HG03095 (cell line): ENCODE data around the gene DEPDC7.
"Not testable (repeated sequence)": the region's sequence is repeated elsewhere in the genome, so short reads cannot be mapped to it uniquely, and the experiment has no call there.

Experiments used
- ATAC-seq: cut with Tn5 transposase; IDR thresholded peaks from one replicate; pipeline ENCODE4 v1.9.1; 2021; ENCODE audit warnings: moderate library complexity; ENCODE audit not compliant: unreplicated experiment

Gene DEPDC7

DNA sequence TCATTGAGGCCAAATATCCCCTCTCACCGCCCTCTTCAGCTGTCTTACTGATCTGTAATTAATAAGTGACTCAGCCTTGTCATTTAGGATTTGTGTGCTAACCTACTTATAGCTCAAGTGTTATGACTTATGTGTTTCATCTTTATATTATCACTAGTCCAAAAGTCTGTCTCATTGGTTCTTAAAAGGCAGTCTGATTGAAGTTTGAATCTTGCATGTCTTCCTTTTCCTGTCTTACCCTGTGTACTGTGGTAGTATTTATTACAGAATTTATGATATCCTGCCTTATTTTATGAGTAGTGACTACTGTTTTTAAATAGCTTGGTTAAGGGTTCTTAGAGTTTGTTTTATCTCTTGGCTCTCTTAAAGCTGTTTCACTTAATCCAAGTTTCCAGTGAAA lies 6.3 kb downstream of the DEPDC7 start:
- ATAC-seq: no peak

DNA sequence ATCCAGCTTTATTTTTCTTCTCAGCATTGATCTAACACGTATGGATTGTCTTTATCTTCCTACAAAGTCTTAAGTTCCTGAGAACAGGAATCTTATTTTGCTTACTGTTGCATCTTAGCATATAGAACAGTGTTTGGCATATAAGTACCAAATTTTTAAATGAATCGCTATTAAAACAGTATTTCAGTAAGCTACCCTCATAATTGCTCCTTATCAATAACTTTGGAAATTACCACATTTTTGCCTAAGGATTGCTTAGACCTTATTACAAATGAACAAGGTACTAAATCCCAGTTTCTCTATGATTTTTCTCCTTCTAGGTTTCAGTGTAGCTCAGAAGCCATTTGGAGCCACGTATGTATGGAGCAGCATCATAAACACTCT lies 9.7 kb downstream of the DEPDC7 start:
- ATAC-seq: no peak

DNA sequence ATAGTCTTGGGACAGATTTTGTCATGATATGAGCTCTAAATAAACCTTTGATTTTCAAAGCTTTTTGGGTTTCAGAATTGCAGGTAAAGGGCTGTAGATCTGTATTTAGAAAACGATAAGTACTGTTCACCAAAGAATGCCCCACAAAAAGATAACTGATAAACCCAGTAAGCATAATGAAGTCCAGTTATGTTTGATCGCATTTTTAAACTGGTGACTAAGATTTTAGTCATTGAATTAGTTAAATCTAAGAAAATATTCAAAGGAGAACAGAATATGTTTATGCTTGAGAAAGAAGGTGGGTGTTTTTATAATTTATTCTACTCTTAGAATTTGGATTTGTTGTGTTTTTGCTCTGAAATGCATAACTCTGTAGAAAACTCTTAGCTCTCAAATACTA lies 11.6 kb downstream of the DEPDC7 start:
- ATAC-seq: no peak

DNA sequence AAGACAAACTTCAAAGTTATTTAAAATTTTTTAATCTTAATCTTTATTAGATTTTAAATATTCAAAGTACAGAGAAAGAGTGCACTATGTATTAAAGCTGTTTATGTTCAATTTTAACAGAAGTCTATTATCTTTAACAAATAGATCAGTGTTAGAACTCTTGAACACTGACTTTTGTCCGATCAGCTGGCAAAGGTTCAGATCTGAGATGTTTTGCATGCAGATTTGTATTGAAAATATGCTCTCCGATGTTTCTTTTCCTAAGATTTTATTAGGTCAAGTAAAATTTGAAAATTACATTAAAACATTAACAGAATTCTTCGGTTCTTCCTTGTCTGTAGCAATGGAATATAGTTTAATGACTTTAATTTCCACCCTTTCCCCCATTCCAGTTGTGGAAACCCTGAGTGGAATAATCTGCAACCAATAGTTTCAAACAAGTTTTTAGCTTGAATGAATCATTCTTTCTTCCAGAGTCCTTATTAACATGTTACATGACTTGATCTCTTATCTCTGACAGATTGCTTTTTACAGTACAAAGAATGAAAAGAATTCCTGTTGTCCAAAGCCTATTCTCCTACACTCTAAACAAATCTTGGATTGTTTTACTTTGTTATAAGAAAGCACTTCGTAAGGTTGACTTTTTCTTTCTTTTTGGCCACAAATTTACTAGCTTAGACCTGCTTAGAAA lies 12.3 kb downstream of the DEPDC7 start:
- ATAC-seq: no peak

DNA sequence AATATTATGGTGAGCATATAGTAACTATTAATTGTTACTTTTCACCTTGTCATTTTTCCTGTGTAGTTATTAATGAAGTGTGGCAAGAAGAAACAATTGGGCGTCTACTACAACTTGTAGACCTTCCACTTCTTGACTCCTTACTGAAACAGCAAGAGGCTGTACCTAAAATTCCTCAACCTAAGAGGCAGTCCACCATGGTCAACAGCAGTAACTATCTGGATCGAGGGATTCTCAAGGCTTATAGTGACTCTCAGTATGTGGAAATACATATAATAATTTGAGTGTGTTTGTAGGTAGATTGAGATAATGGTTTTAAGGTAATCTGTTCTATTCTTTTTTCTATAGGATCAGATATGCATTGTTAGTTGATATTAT lies 12.8 kb downstream of the DEPDC7 start:
- no peak for ATAC-seq

DNA sequence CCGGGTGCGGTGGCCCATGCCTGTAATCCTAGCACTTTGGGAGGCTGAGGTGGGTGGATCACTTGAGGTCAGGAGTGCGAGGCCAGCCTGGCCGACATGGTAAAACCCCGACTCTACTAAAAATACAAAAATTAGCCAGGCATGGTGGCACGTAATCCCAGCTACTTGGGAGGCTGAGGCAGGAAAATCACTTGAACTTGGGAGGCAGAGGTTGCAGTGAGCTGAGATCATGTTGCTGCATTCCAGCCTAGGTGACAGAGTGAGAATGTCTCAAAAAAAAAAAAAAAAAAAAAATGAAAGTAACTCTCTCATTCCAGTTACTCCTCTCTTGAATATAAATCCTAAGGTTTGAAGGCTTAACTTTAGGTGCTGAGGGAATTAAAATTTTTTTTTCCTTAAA lies 13.5 kb downstream of the DEPDC7 start:
- not testable (repeated sequence) for ATAC-seq

DNA sequence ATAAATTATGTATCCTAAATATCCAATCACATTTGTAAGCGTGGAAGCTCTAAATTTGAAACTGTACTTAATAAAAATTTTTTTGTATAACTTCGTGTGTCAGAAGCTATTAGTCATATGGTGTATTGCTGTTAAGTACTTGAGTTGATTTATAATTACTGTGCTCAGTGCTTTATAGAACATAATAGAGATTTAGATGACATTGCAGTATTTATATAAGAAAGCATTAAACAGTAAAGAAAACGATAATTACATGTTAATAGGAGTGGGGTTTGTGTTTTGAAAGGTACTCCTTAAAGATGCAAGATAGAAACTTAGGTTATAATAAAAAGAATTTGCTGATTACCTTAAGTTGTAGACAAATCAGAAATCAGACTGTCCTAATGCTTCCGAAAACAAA lies 17.8 kb downstream of the DEPDC7 start:
- ATAC-seq: no peak

DNA sequence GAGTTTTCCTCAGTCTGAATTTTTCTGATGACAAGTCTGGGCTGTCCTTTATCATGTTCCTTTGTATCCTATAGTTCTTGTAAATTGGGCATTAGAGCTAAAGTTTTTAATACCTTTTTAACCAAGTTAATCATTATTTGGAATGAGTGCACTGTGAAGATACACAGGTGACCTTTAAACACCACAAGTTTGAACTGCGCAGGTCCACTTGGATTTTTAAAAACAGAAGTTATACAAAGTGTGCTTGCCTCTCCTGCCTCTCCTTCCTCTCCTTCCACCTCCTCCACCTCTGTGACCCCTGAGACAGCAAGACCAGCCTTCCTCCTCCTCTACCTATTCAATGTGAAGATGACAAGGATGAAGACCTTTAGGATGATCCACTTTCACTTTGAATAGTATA lies 19.3 kb downstream of the DEPDC7 start:
- no peak for ATAC-seq

DNA sequence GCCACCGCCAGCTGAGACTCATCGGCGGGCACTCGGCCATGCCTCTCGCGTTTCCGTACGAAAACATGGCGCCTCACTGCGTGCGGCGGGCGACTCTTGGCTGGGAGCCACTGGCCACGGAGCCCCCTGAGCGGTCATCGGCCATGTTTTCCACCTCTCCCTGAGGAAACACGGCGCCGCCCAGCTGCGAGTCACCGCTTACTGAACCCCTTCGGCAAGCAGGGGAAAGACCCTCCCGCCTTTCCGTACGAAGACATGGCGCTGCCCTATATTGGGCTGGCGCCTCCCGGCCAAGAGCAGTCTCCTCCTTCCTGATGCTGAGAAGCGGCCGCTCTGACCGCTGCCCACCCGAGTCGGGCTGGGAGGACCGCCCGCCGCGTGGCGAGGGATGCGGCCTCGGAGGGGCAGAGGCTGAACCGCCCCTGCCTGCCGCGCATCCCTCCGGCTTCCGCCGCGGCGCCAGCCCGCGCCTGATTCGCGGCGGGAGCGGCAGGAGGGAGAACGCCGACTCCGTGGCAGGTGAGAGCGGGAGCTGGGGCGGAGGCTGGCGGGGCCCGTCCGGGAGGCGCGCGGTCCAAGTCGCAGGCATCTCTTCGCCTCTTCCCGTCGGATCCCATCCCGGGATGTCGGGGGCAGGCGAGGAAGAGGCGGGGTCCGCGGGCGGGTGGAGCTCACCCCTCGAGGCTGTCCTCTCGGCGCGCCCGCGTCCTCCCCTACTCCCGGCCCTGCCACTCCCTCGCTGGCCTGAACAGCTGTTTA lies 23.8 kb downstream of the DEPDC7 start, which contains the start of gene TCP11L1:
Gene TCP11L1, plus strand, starts transcription at position 299 of the 759 bp plus-strand sequence. CDS start 4,202 bp downstream, outside the sequence.
- peak; percentile 76 for ATAC-seq

DNA sequence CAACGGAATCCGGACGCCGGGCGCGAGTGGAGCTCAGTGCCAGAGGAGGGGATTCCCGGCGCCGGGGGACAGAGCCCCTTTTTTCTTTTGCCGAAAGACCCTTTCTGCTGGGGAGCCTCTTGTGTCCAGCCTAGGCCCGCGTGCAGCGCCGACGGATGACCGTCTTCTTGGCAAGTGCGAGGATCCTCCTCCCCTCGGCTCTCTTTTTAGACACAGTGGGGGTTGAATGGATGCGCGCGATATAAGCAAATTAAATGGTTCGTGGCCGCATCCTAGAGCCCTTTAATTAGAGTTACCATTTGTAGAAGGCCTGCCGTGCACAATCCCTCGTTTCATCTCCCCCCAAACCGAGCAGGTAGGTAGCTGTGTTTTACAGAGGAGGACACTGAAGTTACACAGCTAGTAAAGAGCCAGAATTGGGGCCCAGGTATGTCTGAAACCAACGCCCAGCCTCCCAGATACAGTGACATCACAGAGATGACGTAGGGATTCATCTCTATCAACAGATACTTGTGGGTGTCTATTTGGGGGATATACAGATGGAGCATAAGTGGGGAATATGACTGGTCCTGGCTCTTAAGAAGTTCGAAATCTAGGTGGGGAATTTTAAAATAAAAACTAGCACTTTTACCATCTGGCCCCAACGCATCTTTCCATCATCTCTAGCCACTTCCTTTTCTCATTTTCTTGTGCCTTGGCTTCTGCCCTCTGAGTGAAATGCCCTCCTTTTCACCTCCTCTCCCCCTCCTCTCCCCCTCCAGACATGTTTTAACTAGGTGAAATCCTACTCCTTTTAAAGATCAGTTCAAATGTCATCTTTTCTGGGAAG lies 24.6 kb downstream of the DEPDC7 start:
- ATAC-seq: peak; percentile 13

DNA sequence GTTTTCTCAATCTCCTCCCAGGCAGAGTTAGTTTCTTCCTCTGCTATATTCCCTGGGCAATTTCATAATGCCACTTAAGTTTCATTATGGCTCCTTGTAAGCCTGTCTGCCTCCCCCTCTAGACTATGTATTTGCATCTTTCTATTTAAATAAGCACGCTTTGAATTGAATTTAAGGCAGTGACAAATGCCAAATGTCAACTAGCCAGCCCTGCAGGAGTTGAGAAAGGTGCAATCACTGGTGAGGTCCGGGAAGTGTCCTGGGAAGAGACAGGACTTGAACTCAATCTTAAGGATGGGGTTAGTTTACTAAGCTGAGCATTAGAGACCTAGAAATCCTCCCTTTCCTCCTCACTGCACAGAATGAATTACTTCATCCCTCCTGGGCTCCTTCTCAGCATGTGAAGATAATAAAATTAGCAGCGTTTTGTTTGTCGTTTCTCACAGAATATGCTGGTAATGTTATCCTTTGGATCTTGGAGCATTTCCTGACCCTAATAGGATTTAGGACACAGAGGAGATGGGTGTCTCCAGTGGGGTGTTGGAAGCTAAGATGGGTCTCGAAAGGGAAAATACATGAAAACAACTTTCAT lies 25.3 kb downstream of the DEPDC7 start:
- ATAC-seq: no peak

DNA sequence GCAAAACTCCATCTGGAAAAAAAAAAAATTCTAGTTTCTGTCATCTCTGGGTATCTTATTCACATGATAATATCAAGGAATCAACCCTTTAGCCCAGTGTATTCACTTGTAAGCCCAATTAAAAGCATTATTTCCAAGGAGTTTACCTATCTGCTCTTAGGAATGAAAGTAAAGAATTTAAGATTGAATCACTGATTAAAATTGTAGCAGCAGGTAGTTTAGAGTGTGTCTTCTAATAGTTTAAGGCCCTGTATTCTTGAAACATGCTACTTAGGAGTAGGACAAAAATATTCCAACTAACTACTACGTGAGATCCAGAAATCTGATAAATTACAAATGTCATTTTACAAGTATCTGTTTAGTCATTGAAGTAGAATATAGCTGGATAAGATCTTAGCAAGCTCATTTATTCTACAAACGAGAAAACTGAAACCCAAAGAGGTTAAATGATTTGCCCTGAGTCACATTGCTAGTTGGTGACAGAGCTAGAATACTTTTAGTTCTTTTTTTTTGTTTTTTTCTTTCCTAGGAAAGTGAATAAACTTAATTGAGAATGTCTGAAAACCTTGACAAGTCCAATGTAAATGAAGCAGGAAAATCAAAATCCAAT lies 27.6 kb downstream of the DEPDC7 start:
- ATAC-seq: no peak

DNA sequence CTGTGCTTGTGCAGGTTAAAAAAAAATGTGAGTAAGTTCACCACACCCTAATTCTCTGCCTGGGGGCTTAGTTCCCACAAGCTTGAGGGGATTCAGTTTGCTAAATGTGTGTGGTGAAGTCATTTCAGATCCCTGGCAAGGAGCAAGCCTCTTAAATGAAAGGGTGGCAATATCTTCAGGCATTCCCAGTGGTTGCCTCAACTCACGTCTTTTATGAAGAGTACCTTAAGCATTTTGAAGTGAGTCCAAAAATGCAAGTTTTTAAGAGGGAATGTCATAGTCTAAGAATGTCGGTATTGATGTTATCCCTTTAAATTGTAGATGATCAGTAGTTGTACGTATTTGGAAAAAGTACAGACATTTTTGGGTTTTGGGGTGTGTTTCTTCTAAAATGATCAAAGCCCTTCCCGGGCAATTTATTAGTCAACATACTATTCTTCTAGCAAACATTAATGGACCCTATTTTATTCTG lies 28.6 kb downstream of the DEPDC7 start:
- ATAC-seq: no peak

DNA sequence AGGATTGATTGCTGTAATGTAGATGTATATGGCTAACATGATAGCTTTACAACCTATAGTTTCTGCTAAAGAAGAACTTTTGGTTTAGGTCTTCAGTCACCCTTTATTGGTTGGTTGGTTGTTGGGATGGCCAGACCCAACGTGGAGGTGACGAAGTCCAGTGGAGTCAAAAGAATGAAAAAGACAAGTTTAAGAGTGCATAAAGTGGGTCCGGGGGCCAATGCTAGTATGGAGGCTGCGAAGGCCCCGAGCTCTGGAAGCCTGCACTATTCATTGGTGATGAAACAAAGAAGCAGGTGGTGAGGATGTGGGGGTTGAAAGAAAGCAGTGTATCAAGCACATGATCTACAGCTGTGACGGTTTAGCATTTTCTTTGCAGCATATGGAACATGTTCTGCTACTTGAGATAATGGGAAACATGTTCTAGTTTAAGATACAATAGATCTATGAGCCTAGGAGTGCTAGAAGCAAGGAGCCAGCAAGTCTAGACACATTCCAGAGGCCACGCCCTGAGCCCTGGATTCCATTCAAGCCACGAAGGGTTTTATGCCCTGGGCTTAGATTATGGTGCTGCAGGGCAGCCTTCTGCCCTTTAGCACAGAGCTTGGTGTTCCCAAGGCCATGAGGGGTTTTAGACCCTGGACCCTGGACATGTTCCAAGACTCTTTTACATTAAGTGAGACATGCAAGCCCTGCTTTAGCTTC lies 30.0 kb downstream of the DEPDC7 start:
- ATAC-seq: no peak

DNA sequence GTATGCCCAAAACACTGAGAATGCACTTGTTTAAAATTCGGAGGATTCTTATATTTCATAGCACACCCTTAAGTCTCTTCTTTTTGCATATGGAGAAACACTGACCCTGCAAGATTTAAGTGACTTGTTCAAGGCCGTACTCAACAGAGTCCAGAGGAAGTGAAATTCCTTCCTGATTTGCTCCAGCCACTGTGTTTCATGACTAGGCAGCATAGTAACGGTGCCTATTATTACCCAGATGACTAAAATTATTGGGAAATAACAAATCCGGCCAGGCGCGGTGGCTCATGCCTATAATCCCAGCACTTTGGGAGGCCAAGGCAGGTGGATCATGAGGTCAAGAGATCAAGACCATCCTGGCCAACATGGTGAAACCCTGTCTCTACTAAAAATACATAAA lies 33.0 kb downstream of the DEPDC7 start:
- ATAC-seq: not testable (repeated sequence)

DNA sequence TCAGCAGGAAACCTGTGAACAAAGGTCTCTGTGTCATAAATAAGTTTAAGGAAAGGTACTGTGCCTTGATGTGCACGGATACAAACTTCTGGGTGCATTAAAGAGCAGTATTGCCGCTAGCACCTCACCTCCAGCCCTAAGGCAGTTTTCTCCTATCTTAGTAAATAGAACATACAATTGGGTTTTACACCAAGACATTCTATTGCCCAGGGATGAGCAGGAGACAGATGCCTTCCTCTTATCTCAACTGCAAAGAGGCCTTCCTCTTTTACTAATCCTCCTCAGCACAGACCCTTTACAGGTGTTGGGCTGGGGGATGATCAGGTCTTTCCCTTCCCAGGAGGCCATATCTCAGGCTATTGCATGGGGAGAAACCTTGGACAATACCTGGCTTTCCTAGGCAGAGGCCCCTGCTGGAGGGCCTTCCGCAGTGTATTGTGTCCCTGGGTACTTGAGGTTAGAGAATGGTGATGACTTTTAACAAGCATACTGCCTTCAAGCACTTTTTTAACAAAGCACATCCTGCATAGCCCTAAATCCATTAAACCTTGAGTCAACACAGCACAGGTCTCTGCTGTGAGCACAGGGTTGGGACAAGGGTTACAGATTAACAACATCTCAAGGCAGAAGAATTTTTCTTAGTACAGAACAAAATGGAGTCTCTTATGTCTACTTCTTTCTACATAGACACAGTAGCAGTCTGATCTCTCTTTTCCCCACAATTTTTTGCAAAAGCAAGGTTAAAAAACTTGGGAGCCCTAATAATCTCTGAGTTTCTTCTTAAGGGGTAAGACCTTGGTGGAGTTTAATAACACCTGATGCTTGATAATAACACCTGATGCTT lies 34.1 kb downstream of the DEPDC7 start:
- ATAC-seq: not testable (repeated sequence)

DNA sequence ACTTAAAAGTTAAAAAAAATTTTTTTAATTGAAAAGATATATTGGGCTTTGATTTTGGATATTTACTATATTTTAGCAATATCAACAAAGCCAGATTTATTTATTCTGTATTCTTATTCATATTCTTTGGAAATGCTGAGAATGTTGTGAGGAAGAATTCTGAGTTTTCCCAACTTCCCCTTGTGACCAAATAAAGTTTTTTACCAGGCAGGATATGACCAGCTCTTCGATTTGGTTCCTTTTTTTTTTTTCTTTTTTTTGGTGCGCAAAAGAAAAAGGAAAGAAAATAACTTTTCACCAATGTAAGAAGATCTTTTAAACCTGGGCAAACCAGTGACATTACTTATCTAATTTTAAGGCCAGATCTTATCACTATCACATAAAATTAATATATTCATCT lies 36.6 kb downstream of the DEPDC7 start:
- ATAC-seq: no peak

DNA sequence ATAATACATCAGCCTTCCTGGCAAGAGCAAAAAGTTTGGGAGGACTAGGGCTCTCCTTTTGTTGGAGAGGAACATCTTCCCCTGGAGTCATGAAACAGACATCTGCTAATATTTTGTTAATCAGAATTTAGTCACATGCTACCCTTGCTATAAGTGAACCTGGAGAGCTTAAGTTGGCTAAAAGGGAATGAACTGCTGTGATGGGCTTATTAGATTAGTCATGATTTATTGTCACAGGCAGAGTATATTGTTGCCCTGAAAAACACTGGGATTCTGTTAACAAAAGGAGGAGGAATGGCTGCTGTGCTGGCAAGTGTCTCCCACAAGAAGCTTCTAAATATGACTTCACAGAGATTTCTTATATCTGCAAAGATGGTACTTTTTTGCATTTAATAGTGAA lies 39.7 kb downstream of the DEPDC7 start:
- ATAC-seq: no peak

DNA sequence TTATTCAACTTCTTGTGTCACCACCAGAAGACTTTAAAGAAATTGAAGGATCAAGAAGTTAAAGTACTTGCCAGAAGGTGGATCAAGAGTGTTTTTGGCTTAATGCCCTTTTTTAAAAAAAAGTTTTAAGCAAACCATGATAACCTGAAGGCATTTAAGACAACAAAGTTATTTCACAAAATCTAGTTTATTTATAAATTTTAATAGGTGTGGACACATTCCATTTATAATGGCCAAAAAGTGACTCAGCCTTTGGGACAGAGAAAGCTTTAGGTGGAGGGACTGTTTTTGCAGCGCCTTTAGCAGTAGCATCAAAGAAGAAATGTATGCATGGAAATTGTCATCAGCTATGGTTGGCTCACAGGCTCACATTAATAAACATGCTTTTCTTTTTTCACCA lies 41.6 kb downstream of the DEPDC7 start:
- no peak for ATAC-seq
